NCI-H187 treated with DMSO at 0.1 percent for 48 hours (cell line): ENCODE measurements around the gene SLC30A7.
"Not testable (repeated sequence)": the region's sequence is repeated elsewhere in the genome, so short reads cannot be mapped to it uniquely, and the experiment has no call there.

ENCODE experiments used
- DNase-seq: peaks from one replicate; lab custom pipeline; 2025; lab: John Stamatoyannopoulos, UW

The SLC30A7 gene

DNA sequence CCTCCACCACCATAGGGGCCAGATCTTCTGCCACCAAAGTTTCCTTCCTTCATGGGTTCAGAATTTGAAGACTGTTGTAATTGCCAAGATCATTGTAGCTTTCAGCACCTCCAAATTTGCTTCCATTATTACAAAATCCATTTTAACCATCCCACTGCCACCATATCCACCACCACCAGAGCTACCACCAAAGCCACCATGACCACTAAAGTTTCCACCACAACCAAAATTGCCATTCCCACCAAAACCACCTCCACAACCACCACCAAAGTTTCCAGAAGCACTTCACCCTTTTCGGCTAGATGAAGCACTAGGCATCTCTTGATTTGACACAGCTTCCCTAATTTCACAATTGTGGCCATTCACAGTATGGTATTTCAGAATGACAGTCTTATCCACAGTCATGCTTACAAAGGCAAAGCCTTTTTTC is 45.2 kb downstream of the SLC30A7 start:
- DNase-seq: no peak

DNA sequence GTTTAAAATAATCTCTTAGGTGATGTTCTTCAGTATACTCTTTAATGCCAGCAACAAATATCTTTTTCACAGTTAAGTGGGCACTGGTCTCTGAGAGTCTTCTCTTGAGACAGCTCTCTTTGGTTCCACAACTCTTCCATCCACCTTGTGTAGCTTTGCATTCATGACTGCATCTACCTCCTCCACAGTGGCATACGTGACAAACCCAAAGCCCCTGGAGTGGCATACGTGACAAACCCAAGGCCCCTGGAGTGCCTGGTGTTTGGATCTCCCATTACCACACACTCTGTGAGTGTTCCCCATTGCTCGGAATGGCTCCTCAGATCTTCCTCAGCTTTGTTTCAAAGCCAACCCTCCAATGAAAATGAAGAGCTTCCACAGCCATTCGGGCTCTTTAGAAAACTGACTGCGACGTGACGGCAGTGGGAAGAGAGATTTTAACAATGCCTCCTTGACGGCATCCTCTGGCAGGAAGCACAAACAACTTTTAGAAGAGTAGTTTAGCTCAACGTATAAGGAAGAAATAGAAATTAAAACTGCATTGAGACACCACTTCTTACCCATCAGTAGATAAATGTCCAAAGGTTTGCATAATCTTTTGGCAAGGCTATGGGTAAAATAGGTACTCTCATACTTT is 45.8 kb downstream of the SLC30A7 start:
- DNase-seq: no peak

GRCh38 chr1:100942304-100943046 is 46.6 kb downstream of the SLC30A7 start:
- DNase-seq: no peak

DNA sequence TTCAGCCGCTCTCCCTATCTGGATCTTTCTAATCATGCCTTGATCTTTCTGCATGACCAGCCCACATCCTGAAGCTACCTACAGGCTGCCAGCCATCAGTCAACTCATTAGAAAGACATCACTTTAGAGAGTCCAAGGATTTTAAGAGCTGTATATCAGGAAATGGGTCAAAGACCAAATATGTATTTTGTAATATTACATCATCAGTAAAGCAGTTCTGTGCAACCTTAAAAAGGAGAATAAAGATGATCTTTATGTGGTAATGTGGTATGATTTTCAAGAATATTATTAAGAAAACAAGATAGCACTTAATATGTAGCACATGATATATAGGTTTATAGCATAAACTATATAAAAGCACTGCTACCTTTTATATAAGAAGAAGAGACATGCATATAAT is 47.6 kb downstream of the SLC30A7 start:
- no peak for DNase-seq

GRCh38 chr1:100946064-100946463 is 50.2 kb downstream of the SLC30A7 start:
- not testable (repeated sequence) for DNase-seq

DNA sequence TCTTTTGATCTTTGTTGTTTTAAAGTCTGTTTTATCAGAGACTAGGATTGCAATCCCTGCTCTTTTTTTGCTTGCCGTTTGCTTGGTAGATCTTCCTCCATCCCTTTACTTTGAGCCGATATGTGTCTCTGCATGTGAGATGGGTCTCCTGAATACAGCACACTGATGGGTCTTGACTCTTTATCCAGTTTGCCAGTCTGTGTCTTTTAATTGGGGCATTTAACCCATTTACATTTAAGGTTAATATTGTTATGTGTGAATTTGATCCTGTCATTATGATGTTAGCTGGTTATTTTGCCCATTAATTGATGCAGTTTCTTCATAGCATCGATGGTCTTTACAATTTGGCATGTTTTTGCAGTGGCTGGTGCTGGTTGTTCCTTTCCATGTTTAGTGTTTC is 51.9 kb downstream of the SLC30A7 start:
- not testable (repeated sequence) for DNase-seq

GRCh38 chr1:100948721-100949405 is 53.0 kb downstream of the SLC30A7 start:
- not testable (repeated sequence) for DNase-seq

GRCh38 chr1:100949515-100950158 is 53.7 kb downstream of the SLC30A7 start:
- DNase-seq: not testable (repeated sequence)

- DNase-seq: no peak
Measured at GRCh38 chr1:100950337-100950736, 54.4 kb downstream of the SLC30A7 start.

- DNase-seq: no peak
Measured at GRCh38 chr1:100950781-100951180, 54.9 kb downstream of the SLC30A7 start.

- DNase-seq: no peak
Measured at GRCh38 chr1:100952104-100952745, 56.3 kb downstream of the SLC30A7 start.

GRCh38 chr1:100952970-100953369 is 57.1 kb downstream of the SLC30A7 start:
- DNase-seq: not testable (repeated sequence)

- no peak for DNase-seq
Measured at GRCh38 chr1:100953960-100954730, 58.3 kb downstream of the SLC30A7 start.

- no peak for DNase-seq
Measured at GRCh38 chr1:100955322-100955721, 59.4 kb downstream of the SLC30A7 start.

GRCh38 chr1:100959502-100960060 is 63.7 kb downstream of the SLC30A7 start:
- no peak for DNase-seq

DNA sequence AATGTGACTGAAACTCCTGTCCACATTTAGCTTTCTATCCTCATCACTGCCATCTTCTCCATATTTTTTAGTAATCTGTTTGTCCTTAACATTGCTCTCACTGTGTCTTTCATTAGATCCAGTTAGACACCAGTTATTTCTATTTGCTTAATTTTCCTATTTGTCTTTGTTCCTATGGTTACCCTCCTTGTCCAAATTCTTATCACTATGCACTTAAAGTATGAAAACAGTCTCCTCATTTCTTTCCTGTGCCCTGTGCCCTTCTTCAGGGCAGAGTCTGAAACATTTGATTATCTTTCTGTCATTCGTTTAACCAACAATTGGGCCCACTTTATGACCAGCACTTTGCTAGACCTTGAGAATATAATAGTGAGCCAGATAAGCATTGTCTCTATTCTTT is 64.2 kb downstream of the SLC30A7 start:
- no peak for DNase-seq

- DNase-seq: no peak
Measured at GRCh38 chr1:100968621-100969020, 72.7 kb downstream of the SLC30A7 start.

DNA sequence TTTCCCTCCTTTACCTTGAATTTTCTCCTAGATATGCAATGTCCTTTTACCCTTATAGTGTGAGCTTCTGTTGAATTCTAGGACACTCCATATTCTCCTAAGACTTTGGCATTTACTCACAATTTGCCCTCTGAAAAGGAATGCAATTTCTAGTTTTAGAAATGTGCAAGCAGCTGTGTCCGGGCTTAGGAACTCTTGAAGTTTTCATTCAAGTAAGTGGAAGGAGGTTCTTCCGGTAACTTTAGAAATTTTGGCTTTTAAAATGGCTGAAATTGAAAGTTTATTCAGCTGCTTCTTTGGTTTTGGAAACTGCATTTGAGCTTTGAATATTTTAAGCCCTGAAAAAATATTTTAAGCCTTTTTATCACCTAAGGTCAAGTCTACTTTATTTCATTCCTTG is 73.4 kb downstream of the SLC30A7 start:
- no peak for DNase-seq

DNA sequence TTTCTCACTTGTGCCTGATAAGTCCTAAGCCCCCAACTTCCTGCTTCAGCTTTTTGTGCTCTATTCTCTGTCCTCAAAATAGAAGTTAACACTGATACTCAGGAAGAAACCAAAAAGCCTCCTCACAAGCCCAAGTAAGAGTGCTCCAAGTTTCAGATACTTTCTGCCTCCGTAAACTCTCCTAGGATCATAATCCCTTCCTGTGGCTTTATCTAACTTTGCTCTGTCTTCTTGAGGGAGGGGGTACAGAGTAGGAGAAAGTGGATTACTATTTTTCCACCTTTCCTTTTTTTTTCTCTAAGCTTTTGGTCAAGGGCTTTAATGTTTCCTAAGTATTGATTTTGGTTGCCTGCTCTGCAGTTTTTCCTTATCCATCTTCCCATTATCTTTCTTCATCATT is 75.1 kb downstream of the SLC30A7 start:
- no peak for DNase-seq

DNA sequence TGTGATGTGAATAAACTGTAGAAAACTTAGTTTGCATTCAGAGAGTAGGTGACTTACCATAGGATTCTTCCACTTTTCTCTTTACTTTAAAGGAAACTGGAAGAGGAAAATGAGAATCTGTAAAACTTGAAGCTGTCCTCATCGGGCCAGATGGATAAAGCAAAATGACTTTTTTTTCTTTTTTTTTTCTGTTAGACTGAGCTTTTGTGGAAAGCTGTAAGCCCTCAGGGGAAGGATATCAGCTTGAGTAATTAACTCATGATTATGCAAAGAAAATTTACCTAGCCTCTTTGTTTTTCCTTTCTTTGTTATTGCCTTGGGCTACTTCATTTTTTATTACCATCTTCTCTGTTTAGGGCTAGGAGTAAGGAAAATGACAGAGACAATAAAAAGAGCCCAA is 76.3 kb downstream of the SLC30A7 start:
- no peak for DNase-seq

GRCh38 chr1:100976936-100977335 is 81.0 kb downstream of the SLC30A7 start:
- DNase-seq: no peak
